Measurements from ENCODE around the gene FASTKD2. TPM values are rescaled to one million over a fixed set of nuclear protein-coding genes. Genes with fewer than 3 reads are reported as not detected.

FASTKD2 gene
- total and polyA plus RNA-seq, 8 donors, result 7.4 to 53.8 (median 11.9) TPM

GRCh38 chr2:206799083-206799482, 33.7 kb downstream of the FASTKD2 start:
- H3K27ac ChIP-seq, result no peak overlapping the region
- no peaks in the 10 kb centered on the region for H3K27me3 ChIP-seq
- intact Hi-C loops (cut with DNase I; ENCODE audit: low total_unique reads), result loop anchor here (5.0 kb wide), 1 partner anchor 678 kb away; no protein-coding TSS in a partner anchor
- no peak for DNase-seq
- no peak for TF ChIP-seq POLR2AphosphoS5 (IDR thresholded peaks at IDR 0.05)
- TF ChIP-seq EP300 (IDR thresholded peaks at IDR 0.05), result no peak
- no peak overlapping the region for H3K4me3 ChIP-seq
- WGBS, 5 donors, result 59 to 77% (median 61%) methylated on average over 3 of the region's 3 CpGs
- no peaks in the 10 kb centered on the region for H3K9me3 ChIP-seq
- H3K4me1 ChIP-seq, result peaks cover 9 to 22% (median 10%) of the 10 kb centered on the region in 4 donors
- peaks cover 0 to 27% (median 24%) of the 10 kb centered on the region in 4 donors for H3K36me3 ChIP-seq

- Histone ChIP-seq H3K9me3 (no peaks in the 10 kb centered on the region), H3K36me3 (peaks cover 0 to 10% (median 8%) of the 10 kb centered on the region in 4 donors), H3K27me3 (no peaks in the 10 kb centered on the region), H3K27ac (no peak overlapping the region), H3K4me3 (no peak overlapping the region), H3K4me1 (peaks cover 9 to 22% (median 10%) of the 10 kb centered on the region in 4 donors)
- peak in 5 of 7 experiments; percentile 48 to 71 (median 48) for TF ChIP-seq CTCF (IDR thresholded peaks at IDR 0.05)
- peak in 1 of 3 donors; percentile 5 for TF ChIP-seq POLR2AphosphoS5 (IDR thresholded peaks at IDR 0.05)
- no peak for TF ChIP-seq POLR2A (IDR thresholded peaks at IDR 0.05)
- no peak for TF ChIP-seq EP300 (IDR thresholded peaks at IDR 0.05)
- peak; percentile 53 to 90 for DNase-seq
- 30 to 46% (median 38%) methylated on average over 12 of the region's 12 CpGs for WGBS, 5 donors
- intact Hi-C loops (cut with DNase I; ENCODE audit: low total_unique reads), result loop anchor here (10.0 kb wide), 1 partner anchor 184 kb away; no protein-coding TSS in a partner anchor
Observed at GRCh38 chr2:206800506-206801417, 35.4 kb downstream of the FASTKD2 start.

- 73 to 85% (median 81%) methylated on average over 9 of the region's 9 CpGs for WGBS, 5 donors
- no peaks in the 10 kb centered on the region for H3K27me3 ChIP-seq
- H3K4me1 ChIP-seq, result peaks cover 9 to 22% (median 10%) of the 10 kb centered on the region in 4 donors
- TF ChIP-seq CTCF (IDR thresholded peaks at IDR 0.05) (no peak), POLR2AphosphoS5 (IDR thresholded peaks at IDR 0.05) (no peak), POLR2A (IDR thresholded peaks at IDR 0.05) (no peak), EP300 (IDR thresholded peaks at IDR 0.05) (no peak)
- no peak overlapping the region for H3K4me3 ChIP-seq
- no peak for DNase-seq
- no peak overlapping the region for H3K27ac ChIP-seq
- H3K36me3 ChIP-seq, result peaks cover 0 to 2% (median under 1%) of the 10 kb centered on the region in 4 donors
- intact Hi-C loops (cut with DNase I; ENCODE audit: low total_unique reads), result loop anchor here (10.0 kb wide), 1 partner anchor 183 kb away; no protein-coding TSS in a partner anchor
- H3K9me3 ChIP-seq, result no peaks in the 10 kb centered on the region
Observed at GRCh38 chr2:206801418-206802189, 36.2 kb downstream of the FASTKD2 start.

- TF ChIP-seq EP300 (IDR thresholded peaks at IDR 0.05), result no peak
- no peak for TF ChIP-seq POLR2AphosphoS5 (IDR thresholded peaks at IDR 0.05)
- no peak for TF ChIP-seq CTCF (IDR thresholded peaks at IDR 0.05)
- TF ChIP-seq POLR2A (IDR thresholded peaks at IDR 0.05), result no peak
- H3K27me3 ChIP-seq, result no peaks in the 10 kb centered on the region
- H3K9me3 ChIP-seq, result no peaks in the 10 kb centered on the region
- peaks cover 9 to 16% (median 10%) of the 10 kb centered on the region in 4 donors for H3K4me1 ChIP-seq
- DNase-seq, result no peak
- no peak overlapping the region for H3K4me3 ChIP-seq
- intact Hi-C loops (cut with DNase I; ENCODE audit: low total_unique reads), result loop anchor here (10.0 kb wide), 1 partner anchor 182 kb away; no protein-coding TSS in a partner anchor
- no peak overlapping the region for H3K27ac ChIP-seq
- 85 to 90% (median 85%) methylated on average over 7 of the region's 7 CpGs for WGBS, 5 donors
- H3K36me3 ChIP-seq, result no peaks in the 10 kb centered on the region
Observed at GRCh38 chr2:206802654-206803514, 37.5 kb downstream of the FASTKD2 start.

All from stomach (tissue), 9 donors.